Right atrium auricular region (tissue), 2 donors: Measurements from ENCODE around the gene SLC17A1. TPM values are rescaled to one million over a fixed set of nuclear protein-coding genes. Genes with fewer than 3 reads are reported as not detected.

ENCODE experiments used
- DNase-seq: peaks from one replicate; pipeline ENCODE4 v3.0.0-alpha.2; 2019; ENCODE audit warnings: low spot score
- H3K27ac ChIP-seq, 2 donors: fragments of 200-600 bp; sonication (generic); 1 replicate in 1 of 2; 2 replicates in 1 of 2; pipeline ENCODE4 v1.5.1; 2016 to 2019
- H3K27me3 ChIP-seq, 2 donors: fragments of 200-600 bp; sonication (generic); one replicate each; pipeline versions ENCODE4 v1.5.1 to v1.6.0; 2017 to 2019
- H3K36me3 ChIP-seq: fragments of 200-600 bp; sonication (generic); one replicate; pipeline ENCODE4 v1.5.1; 2016
- H3K4me1 ChIP-seq, 2 donors: fragments of 200-600 bp; sonication (generic); one replicate each; pipeline versions ENCODE4 v1.5.1 to v1.6.0; 2017 to 2019
- H3K4me3 ChIP-seq, 2 donors: fragments of 200-600 bp; sonication (generic); 1 replicate in 1 of 2; 2 replicates in 1 of 2; pipeline ENCODE4 v1.5.1; 2017 to 2019; ENCODE audit warnings: mild to moderate bottlenecking in 1 of 2, moderate library complexity in 1 of 2
- H3K9me3 ChIP-seq, 2 donors: fragments of 200-600 bp; sonication (generic); one replicate each; pipeline ENCODE4 v1.5.1; 2019
- CTCF ChIP-seq, 2 donors: fragments of 200-600 bp; sonication (generic); IDR thresholded peaks; one replicate each; pipeline ENCODE4 v1.5.1; 2019; ENCODE audit warnings: antibody characterized with exemption in 2 of 2
- total RNA-seq, 2 donors: library from RNA; depleted of rRNA; stranded (reverse); fragments of >200 nt; gene quantifications; one replicate each; pipeline ENCODE4 v1.1.0, GENCODE V29; 2016

Gene SLC17A1
- total RNA-seq, 2 donors from 2014 or later = not detected

GRCh38 chr6:25874822-25875562 lies 43.1 kb upstream of the SLC17A1 start:
- Histone ChIP-seq H3K27me3 (no peaks in the 10 kb centered on the region), H3K27ac (no peak overlapping the region), H3K4me1 (no peaks in the 10 kb centered on the region), H3K36me3 (no peaks in the 10 kb centered on the region), H3K9me3 (no peaks in the 10 kb centered on the region), H3K4me3 (no peak overlapping the region)
- no peak for TF ChIP-seq CTCF (IDR thresholded peaks at IDR 0.05)
- no peak for DNase-seq

GRCh38 chr6:25874118-25874517 lies 42.3 kb upstream of the SLC17A1 start, which contains the start of gene SLC17A3:
SLC17A3 (minus strand) TSS chr6:25874243; CDS start chr6:25868387, 5,856 bp downstream.
- H3K4me3 ChIP-seq = no peak within 1 kb of the TSS
- no peaks in the 10 kb centered on the region for H3K4me1 ChIP-seq
- no peak for DNase-seq
- no peaks in the 10 kb centered on the region for H3K9me3 ChIP-seq
- H3K36me3 ChIP-seq = no peaks in the 10 kb centered on the region
- no peak for TF ChIP-seq CTCF (IDR thresholded peaks at IDR 0.05)
- no peak within 1 kb of the TSS for H3K27ac ChIP-seq
- no peaks in the 10 kb centered on the region for H3K27me3 ChIP-seq

- Histone ChIP-seq H3K27ac (no peak overlapping the region), H3K9me3 (no peaks in the 10 kb centered on the region), H3K27me3 (no peaks in the 10 kb centered on the region), H3K4me1 (no peaks in the 10 kb centered on the region), H3K36me3 (no peaks in the 10 kb centered on the region), H3K4me3 (no peak overlapping the region)
- no peak for TF ChIP-seq CTCF (IDR thresholded peaks at IDR 0.05)
- no peak for DNase-seq
These were observed 41.0 kb upstream of the SLC17A1 start for GRCh38 chr6:25872814-25873213.

GRCh38 chr6:25869840-25870239 lies 38.0 kb upstream of the SLC17A1 start:
- TF ChIP-seq CTCF (IDR thresholded peaks at IDR 0.05) = no peak
- Histone ChIP-seq H3K4me3 (no peak overlapping the region), H3K27ac (no peak overlapping the region), H3K4me1 (no peaks in the 10 kb centered on the region), H3K36me3 (no peaks in the 10 kb centered on the region), H3K9me3 (no peaks in the 10 kb centered on the region), H3K27me3 (no peaks in the 10 kb centered on the region)
- no peak for DNase-seq

GRCh38 chr6:25868436-25869183 lies 36.8 kb upstream of the SLC17A1 start:
- Histone ChIP-seq H3K4me1 (no peaks in the 10 kb centered on the region), H3K4me3 (no peak overlapping the region), H3K36me3 (no peaks in the 10 kb centered on the region), H3K27ac (no peak overlapping the region), H3K9me3 (no peaks in the 10 kb centered on the region), H3K27me3 (no peaks in the 10 kb centered on the region)
- TF ChIP-seq CTCF (IDR thresholded peaks at IDR 0.05) = no peak
- DNase-seq = no peak
